NCI-H748 (cell line): ENCODE results near the gene PTPRT.

Experiments
- DNase-seq: peaks from one replicate; lab custom pipeline; 2025; ENCODE audit not compliant: unreplicated experiment; lab: John Stamatoyannopoulos, UW

Gene PTPRT

DNA sequence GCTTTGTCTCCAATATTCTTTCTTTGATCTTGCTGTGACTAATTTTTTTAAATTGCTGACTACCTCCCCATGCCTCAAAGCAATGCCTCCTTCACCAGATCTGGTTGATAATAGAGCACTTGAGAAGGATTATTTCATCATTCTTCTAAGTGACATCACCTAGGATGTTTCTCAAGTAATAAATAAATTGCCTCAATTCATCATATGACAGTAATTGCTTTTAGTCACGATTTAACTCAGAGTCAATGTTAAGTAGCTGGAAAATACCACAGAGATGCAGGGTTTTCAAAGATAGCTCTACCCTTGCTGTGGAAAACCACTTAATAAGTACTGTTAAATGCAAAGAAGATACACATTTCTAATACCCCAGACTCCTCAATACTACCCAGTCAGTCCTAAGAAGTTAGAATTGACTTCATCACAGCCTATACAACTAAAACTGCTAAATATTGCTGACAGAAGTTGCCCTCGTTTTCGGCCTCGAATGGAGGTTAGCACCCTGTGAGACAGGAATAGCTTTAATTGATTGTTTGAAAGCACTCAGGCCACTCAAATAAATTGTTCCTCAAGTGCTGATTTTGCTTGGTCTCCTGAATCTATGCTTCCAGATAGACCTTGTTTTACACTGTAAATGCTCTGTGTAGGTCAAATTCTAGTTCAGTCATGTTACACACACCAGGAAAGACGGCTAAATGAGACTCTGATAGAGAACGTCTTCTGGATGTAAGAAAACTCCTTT is 931.0 kb downstream of the PTPRT start:
- DNase-seq = no peak

DNA sequence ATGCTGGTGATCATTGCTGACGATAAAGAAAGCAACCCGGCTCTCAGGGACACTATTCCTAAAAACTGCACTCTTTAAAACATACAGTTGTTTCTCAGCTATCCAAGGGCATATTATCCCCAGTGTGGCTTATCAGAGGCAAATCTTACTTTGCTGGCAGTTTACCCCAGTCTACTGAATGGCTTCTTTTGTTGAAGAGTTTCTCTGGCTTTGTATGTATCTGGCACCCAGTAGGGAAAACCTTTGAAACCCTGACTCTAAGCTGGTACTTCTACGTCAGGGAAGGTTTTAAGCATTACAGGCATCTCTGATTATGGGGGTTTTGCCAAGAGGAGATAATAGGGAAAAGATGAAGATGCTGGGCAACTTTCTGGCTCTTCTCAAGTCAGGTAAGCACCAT is 933.9 kb downstream of the PTPRT start:
- no peak for DNase-seq

DNA sequence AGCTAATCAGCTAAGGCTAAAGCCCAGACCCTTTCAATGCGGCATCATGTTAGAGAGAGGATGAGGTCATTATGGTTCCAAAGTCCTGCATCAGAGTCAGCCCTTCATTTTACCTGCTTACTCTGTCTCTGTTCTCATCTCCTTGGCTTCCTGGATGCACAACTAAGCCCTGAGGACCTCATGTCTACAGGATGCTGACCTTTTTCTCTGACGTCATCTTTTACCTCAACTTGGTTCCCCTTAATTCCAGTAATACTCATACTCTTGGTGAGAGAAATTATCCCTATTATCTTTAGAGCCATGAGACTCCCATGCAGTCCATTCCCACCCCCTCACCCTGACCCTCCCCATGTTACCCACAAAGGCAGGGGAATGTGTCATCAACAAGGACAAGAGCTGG is 935.0 kb downstream of the PTPRT start:
- DNase-seq = no peak

DNA sequence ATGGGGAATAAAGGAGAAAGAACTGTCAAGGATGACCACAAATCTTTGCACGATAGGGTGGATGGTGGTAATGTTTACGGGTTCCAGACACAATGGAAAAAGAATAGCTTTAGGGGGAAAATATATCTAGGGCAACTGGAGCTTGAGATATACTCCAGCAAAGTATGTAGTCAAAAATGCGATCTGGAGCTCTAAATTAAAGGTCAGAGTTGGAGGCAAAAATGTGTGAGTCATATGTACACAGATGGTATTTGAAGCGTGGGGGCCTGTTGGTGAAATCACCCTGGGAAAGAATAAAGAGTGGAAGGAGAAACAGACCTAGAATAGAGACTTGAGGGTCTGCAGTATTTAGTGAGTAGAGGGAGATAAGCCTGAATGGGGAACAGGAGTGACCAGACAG is 937.6 kb downstream of the PTPRT start:
- no peak for DNase-seq

DNA sequence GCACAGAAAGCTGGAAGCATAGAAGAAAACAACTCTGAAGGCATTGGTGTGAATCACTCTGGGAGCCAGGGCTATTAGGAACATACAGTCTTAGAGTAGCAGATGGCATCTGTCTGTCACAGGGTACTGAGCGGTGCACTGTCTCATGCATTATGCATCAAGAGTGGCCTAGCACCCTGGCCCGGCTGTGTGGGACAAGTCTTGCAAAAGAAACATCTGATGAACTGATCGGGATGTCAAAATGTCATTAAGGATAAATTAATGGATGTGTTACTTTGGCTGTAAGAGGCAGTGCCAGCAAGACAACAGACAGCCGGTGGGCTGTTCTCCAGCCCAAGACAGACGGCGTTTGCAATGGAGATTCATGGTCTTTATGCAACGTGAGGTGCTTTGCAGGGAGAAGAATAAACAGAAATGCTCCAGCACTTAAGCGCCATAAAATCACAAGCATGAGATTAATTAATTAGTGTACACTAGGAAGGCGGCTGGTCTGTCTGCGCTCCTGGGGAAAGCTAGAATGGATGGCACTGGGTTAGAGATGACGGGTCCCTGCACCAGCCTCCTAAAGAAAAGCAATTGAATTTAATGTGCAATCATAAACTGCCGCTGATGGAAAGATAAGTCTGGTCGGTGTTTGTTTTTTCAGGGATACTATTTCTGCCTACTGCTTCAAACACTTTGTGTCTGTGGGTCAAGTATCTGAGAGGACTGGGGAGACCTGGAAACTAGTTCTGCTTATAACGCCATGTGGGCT is 970.9 kb downstream of the PTPRT start:
- peak; percentile 93 for DNase-seq

DNA sequence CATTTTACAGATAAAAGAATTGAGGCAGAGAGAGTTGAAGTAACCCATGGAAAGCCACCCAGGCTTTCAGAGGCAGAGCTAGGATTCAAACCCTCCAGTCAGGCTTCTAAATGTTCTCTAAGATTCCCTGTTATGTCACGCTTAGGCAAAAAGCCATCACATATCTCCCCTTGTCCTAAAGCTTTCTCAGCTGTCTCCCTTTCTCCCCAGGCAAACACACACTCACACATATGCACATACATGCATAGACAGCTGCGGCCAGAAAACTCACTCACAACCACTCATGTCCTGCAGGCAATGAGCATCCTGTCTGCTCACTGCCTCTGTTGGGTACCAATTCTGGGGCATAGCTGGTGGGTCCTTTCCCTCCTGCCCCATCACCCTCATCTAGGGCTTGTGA is 975.6 kb downstream of the PTPRT start:
- DNase-seq = no peak

DNA sequence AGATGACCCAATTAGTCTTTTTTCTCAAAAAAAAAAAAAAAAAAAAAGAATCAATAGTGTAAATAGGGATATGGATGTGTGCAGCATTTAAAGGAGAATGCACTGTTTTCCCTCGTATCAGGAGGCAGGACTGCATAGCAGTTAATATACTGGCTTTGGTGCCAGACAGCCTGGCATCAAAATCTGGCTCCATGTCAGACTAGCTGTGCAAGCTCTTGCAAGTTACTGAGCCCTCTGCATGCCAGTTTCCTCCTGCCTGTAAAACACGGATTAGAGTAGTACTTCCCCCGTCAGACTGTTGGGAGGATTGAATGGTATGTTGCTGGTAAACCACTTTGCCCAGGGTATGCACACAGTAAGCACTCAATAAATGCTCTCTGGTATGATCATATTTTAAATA is 977.3 kb downstream of the PTPRT start:
- no peak for DNase-seq

DNA sequence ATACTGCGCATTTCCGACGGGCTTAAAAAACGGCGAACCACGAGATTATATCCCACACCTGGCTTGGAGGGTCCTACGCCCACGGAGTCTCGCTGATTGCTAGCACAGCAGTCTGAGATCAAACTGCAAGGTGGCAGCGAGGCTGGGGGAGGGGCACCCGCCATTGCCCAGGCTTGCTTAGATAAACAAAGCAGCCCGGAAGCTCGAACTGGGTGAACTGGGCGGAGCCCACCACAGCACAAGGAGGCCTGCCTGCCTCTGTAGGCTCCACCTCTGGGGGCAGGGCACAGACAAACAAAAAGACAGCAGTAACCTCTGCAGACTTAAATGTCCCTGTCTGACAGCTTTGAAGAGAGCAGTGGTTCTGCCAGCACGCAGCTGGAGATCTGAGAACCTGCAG is 983.1 kb downstream of the PTPRT start:
- DNase-seq = peak; percentile 89

DNA sequence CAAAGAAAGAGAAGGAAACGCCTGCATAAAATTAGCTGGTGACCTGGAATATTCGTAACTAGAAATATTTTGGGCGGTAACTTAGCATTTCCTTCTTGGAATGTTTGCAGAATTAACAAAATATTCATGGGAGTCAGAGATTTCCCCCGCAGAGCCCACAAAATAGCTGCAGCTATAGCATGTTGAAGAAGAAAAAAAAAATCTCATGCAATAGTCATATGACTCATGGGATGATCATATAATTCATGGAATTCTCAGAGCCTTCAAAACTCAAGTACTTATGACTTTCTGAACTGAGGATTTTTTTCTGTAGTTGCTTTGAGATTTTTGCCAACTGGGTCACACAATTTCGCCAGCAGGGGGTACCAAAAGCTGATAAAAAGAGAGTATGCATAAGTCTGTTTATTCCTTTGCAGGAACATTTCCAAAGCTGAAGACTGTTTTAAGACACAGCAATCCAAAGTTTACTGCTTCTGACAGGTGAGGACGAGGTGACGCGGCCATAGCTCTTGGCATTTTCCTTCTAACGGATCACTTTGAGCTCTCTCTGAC is 985.5 kb downstream of the PTPRT start:
- DNase-seq = peak; percentile 55

DNA sequence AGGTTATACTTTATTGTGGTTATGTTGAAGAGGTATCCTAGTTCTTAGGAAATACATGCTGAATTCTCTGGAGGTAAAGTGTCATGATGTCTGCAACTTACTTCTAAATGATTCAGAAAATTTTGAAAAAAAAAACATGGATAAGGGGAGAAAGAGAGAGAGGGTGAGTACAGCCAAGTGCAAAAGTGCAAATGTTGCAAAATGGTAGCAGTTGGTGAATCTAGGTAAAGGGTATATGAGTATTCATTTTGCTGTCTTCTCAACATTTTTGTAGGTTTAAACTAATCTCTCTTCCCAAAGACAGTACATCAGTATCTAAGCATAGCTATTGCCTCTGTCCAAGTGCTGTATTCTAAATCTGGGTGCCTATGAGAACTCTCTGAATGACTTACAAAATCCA is 992.1 kb downstream of the PTPRT start:
- no peak for DNase-seq

DNA sequence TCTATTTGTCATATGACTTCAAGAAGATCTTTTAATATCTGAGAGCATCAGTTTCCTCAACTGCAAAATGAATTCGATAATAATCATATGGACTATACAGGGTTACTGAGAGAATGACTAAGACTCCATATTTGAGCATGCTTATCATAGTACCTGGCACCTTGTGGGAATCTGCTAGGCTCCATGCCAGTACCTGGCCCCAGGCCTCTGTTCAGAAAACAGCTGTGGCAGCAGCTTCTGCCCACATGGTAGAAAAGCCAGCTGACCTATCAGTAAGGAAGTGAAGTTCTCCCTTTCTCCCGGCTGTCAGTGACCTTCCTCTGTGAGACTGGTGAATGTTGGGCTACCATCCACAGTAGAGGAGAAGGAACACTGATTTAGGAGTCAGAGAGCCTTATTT is 996.6 kb downstream of the PTPRT start:
- peak; percentile 10 for DNase-seq

DNA sequence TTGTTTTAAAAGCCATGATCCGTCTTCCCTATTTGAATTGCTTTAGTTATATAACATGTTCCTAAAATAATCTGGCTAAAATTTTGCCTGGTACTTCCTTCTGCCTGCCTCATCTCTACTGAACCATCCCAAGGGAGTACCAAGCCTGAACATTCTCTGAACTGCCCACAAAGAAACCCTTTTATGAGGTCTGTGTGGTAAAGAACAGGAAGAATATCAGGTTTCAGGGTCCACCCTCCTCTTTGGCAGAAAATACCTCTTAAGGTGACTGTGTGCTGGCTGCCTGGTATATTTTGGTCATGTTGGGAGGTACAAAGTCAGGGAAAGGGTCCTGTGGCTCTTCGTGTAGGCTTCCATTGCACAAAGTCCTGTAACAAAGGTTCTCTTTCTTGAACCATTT is 997.4 kb downstream of the PTPRT start:
- DNase-seq = peak; percentile 64

DNA sequence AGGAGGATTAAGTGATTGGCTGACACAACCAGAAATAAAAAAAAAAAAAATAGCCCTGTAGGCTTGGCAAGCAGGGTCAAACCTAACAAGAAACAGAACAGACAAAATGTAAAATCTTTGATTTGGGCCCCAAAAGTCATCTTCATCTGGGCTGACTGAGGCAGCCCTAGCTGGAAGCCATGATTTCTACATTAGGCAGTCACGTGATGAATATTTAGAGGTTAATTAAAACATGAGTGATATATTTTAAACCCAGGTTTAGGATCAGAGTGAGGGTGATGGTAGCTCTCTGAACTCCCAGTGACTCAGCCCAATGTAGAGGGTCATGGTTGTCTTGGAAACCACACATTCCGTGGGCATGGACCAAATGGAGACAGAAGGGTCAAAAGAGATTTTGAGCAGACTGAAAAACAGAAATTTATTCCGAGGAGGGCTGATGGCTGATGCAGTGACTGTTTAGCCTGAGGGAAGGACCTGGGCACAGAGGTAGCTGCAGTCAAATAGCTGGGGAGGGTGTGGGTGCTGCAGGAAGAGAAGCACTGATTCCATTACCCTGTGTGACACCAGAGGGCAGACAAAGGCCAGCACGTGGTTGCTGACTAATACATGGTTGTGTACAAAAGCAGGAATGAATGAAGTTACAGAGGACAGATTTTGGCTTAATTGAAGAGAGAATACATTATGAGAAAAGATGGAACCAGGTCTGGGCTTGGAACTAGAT is 998.4 kb downstream of the PTPRT start:
- peak; percentile 74 for DNase-seq

DNA sequence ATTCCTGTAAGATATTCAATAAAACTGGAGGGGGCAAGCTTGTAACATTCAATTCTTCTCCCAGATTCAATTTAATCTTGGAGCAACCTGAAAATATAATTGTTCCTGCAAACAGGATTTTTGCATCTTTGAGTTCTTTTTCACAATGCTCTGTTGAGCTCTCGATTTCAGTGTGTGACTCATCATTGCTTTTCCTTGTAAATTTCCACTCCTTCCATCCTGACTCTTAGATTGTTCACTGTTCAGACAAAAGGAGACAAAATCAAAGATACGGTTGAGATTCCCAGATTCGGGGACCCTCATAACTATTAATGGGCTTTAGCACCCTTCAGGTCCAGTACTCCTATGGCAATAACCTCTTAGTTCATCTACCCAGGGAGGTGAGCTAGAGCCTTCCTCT is 999.6 kb downstream of the PTPRT start:
- DNase-seq = no peak

DNA sequence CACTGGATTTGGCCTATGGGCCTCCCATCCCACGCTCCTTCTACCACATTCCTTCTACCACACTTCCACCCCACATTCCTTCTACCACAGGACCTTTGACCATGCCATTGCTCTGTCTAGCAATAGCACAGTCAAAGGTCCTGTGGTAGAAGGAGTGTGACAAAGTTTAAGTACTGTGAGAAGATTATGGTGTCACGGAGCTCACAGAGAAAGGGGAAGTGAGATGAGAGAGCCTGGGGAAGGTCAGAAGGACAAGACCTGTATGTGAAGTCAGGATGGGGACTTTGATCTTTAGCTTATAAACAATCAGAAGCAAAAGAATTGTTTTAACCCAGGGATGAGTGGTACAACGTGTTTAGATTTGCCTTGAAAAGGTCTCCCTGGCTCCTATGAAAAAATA is 1003.4 kb downstream of the PTPRT start:
- no peak for DNase-seq

DNA sequence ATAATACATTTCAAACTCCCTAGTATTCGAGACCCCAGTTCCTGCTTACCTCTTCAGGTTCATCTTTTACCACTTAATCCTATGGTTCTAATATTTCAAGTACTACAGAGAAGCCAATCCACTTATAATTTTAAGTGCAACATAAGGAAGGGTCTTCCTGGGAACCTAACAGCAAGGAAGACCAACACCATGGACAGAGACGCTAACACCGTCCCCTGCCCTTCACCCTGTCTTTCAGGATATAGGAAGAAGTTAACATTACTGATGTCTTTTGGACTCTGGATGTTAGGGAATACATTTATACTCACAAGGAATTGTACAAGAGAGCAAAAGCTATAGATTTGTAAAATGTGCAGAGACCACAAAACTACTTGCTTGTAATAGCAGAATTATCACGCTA is 1006.6 kb downstream of the PTPRT start:
- no peak for DNase-seq

DNA sequence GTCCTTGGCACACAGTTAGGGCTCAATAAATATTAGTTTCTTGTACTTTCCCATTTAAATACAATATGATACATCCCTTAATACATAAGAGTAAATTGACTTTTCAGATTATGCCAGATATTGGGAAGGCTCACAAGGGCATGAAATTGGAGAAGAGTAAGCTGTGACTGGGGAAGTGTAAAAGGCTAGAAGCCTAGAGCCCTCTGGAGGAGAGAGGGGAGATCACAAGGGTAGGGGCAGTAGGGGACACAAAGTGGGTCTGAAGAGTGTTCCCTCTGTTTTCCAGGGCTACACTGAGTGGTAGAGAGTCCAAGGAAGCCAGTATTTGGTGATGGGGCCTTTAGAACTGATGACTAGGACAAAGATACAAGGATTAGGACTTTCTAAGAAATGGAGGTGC is 1008.6 kb downstream of the PTPRT start:
- DNase-seq = peak; percentile 25

DNA sequence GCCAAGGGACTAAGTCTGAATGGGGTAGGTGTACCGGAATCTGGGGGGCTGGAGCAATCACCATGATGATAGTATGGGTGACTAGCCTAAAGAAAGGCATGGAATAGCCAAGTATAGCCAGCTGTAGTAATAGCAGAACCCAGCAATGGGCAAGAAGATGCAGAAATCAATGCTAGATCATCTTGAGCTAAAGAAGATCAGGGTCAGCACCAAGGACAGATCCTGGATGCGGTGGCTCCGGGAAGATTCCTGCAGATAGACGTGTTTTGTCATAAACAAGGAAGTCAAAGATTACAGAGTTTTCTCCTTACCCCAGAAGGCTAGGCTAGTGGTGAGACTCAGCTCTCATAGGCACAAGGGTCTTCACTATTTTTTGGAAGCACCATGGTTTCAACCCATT is 1009.9 kb downstream of the PTPRT start:
- no peak for DNase-seq

DNA sequence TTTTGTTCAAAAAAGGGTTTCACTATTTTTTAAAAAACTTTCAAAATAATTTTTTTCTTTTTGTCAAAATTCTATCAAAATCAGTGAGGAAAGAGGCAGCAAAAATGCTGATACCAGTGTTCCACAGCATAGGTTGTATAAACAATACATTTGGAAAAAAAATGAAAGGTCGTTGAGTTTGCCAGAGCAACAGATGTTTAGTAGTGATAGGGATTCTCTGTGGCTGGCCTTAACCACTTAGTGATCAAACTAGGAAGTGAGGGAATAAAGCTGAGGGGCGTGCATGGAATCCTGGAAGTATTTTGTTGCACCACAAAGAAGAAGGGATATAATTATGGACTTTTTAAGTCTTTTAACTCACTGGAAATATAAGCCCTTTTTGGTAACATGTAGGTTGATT is 1016.3 kb downstream of the PTPRT start:
- no peak for DNase-seq

DNA sequence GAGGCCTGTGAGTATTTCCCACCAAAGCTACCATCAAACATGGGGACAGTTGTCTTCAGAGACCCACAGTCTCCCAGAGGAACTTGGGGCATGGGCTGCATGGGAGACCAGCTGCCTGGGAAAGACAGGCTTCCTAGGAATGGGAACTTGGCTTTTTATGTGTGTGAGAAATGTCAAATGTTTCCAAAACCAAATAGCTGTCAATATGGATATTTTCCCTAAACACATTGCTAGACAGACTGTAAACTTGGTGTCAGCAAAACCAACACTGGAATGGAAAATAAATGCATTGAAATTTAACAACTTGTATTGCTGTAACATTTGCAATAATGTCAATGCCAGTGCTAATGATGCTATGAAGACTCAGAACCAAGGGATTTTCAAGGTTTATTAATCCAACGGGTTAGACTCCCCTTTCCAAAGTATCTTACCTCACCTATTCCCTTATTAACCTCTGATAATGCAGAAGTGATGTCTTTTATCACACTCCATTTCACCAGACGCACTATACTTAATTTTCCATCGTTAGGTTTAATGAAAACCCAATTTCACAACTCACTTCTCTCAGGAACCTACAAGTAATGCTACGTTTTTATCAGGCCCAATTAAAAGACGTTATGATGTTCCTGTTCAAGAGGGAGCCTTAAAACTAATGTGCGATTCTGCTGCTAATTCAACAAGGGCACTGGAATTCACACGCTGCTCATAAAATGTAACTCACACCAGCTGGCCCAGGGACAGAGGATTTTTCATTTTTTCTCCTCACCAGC is 1025.4 kb downstream of the PTPRT start:
- DNase-seq = no peak

DNA sequence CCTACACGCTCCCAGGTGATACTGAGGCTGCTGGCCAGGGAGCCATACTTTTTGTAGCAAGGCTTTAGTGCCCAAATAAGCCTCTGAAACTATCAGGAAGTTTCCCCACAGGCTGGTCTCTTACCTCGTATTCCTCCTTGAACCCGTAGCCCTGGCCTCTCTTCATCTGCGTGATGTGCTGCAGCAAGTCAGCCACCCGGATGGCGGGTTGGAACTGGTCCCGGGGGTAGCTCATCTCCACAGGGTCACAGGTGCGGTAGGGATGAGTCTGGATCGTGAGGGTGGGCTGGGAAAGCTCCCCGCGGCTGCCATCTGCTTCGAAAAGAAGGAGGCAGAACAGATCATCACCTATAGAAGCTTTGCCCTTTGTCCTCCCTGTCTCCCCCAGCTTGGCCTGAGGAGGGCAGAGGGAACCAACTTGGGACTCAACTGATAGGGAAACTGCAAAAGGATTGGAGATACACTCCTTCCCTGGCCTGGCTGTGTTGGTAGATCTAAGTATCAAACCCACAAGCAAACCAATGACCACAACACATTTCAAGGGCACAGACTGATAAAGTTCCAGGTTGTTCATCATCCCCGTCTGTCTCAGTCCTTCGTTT is 1028.4 kb downstream of the PTPRT start:
- peak; percentile 18 for DNase-seq
